Stimulated activated CD8-positive, alpha-beta memory T cell treated with anti-CD3 and anti-CD28 coated beads, Interleukin-2, amount 100 ng/mL, for 48 hours (primary cell): ENCODE data around the gene COL6A1.

Source experiments
- DNase-seq, 2 donors: peaks; one replicate each; pipeline ENCODE4 v3.0.0-alpha.2; 2020; ENCODE audit warnings: low read depth in 2 of 2

The COL6A1 gene

DNA sequence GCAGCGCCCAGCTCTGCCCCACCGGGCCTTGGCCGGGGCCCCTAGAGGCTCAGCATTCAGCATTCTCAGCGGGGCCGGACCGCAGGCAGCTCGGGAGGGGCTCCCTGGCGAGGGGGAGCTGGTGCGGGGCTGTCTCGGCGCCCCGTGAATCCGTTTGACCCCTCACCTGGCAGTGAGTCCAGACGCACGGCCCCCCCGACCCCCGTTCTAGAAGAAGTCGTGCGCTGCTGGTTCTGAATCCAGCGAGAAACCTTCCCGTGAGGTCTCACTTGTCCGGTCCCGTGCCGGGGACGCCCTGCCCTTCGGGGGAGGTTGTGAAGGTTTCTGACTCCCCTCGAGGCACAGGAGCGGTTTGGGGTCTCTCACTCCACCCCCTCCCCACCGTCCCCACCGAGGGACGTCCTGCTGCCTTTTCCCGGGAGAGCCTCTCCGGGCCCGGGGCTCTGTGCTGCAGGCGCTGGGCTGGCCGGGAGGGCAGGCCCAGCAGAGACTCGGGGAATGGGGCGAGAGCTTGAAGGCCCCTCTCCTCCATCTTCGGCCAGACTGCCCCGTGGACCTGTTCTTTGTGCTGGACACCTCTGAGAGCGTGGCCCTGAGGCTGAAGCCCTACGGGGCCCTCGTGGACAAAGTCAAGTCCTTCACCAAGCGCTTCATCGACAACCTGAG, 655 bp downstream of the COL6A1 start:
- DNase-seq: no peak

DNA sequence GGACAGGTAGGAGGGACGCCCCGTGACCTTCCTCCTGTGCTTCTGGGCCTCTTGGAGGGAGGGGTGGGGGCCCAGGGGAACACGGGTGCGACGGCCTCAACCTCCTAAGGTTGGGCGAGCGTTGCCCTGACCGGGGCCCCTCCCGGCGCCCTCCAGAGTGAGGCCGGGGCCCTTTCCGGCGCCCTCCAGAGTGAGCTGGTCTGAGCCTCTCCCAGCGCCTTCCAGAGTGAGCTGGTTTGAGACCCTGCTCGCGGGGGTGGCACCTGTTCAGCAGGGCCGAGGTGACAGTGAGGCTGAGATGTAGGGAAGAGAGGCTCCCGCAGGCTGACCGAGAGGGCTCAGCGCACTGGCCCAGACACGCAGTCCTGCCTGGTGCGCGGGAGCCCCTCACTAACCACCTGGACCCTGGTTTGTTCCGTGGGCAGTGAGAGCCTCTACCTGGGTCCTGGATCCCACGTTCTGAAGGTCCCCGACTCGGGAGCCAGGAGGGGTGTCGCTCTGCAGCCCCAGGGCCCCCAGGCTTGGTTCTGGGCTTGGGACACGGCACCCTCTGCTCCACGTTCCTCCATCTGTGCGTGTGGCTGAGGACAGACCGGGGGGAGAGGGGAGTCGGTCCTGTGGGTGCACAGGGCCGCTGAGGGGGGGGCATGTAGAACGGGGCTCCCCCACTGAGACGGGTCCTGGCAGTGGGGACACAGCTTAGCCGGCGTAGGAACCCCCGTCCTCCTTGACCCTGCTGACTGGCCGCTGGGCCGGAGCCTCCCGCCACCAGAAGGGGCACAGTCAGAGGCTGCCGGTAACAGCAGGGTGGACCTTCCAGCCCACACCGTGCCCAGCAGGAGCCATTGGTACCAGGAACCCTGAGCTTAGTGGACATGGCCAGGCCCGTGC, 1.4 kb downstream of the COL6A1 start:
- no peak for DNase-seq

DNA sequence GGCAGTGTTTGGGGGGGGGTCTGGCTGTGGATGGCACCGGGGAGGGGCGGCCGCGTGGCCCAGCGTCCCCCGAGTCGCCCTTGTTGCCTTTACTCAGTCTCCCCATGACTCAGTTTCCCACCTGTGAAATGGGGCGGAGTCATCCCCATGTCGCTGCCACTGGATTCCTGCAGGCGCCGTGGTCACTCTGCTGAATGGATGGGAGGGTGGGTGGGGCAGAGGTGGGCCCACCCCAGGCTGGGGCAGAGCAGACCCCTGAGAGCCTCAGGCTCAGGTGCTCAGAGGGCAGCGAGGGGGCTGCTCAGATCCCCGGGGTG, 2.0 kb downstream of the COL6A1 start:
- no peak for DNase-seq

DNA sequence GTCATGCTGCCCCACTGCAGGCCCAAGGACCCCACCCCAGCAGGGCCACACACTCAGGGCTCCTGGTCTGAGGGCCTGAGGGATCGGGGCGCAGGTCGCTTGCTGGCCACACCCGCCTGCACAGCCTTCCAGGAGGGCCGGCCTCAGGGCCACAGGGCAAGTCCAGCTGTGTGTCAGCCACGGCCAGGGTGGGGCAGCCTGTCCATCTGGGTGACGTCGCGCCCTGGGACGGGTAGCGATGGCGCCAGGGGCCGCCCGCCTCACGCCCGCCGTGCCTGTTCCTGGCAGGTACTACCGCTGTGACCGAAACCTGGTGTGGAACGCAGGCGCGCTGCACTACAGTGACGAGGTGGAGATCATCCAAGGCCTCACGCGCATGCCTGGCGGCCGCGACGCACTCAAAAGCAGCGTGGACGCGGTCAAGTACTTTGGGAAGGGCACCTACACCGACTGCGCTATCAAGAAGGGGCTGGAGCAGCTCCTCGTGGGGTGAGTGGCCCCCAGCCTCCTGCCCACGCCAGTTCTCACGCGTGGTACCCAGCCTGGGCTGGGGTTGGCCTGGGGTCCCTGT, 2.5 kb downstream of the COL6A1 start:
- DNase-seq: no peak

DNA sequence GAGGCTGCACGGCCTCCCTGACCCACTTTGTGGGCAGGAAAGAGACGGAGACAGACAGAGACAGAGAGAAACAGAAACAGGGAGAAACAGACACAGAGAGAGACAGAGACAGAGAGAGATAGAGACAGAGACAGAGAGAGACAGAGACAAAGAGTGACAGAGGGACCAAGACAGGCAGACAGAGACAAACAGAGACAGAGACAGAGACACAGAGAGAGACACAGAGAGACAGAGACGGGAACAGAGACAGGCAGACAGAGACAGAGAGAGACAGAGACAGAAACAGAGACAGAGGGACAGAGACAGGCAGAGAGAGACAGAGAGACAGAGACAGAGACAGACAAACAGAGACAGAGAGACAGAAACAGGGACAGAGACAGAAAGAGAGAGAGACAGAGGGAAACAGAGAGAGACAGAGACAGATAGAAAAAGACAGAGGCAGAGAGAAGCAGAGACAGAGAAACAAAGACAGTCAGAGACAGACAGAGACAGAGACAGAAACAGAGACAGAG, 3.1 kb downstream of the COL6A1 start:
- DNase-seq: no peak

DNA sequence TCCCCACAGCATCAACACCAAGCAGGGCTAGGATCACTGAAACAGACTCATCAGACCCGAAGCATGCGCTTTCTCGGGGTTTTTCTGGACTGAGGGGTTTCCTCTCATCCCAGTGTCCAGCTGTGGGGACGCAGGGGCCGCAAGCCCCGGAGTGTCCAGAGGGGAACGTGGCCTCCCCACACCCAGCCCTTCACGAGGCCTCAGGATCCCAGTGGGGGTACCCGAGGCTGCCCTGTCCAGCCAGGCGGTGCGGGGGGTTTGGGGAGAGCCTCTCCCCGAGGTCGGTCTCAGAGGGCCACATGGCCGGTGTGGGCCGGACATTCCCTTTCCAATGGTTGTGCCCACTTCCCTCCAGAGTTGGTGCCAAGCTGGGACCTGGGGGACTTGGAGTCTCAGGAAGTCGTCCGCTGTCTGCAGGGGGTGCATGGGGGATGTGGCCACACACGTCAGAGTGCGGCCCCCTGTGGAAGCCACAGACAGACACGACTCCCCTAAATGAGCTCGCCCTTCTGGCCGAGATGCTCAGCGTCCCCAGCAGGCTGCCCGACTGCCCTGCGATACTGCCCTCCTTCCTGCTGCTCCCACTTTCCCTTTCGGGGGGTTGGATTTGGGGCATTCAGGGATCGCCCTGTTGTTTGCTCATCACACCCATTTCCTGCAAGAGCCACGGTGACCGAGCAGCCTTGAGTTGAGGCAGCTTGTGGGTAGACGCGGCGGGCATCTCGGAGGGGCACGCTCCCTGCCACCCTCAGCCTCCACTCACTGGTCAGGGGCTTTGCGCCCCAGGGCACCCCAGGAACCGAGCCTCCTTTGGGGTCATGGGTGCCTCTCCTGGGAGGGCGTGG, 4.1 kb downstream of the COL6A1 start:
- no peak for DNase-seq

DNA sequence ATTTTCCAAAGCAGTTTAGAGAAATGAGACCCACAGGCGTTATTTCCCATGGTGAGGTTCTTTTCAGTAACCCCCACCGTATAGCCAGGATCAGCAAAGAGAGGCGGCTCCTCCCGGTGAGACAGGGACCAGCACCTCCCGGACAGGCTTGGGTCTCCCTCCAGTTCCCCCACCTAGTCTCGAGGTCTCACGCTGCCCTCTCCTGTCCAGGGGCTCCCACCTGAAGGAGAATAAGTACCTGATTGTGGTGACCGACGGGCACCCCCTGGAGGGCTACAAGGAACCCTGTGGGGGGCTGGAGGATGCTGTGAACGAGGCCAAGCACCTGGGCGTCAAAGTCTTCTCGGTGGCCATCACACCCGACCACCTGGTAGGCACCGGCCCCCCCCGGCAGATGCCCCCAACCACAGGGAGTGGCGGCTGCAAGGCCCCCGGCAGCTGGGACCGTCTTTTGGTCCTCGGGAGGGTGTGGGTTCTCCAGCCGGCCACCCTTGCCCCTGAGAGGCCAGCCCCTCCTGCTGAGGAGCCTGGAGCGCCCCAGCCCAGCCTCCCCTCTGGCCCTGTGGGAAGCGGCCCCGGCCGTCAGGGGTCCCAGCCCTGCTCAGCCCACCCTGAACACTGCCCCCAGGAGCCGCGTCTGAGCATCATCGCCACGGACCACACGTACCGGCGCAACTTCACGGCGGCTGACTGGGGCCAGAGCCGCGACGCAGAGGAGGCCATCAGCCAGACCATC, 4.9 kb downstream of the COL6A1 start:
- DNase-seq: no peak

DNA sequence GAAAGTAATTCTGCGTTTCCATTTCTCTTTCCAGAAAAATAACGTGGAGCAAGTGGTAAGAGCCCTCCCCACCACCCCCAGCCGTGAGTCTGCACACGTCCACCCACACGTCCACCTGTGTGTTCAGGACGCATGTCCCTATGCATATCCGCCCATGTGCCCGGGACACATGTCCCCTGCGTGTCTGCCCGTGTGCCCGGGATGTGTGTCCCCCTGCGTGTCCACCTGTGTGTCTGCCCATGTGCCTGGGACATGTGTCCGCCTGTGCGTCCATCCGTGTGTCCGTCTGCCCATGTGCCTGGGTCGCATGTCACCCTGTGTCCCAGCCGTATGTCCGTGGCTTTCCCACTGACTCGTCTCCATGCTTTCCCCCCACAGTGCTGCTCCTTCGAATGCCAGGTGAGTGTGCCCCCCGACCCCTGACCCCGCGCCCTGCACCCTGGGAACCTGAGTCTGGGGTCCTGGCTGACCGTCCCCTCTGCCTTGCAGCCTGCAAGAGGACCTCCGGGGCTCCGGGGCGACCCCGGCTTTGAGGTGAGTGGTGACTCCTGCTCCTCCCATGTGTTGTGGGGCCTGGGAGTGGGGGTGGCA, 5.6 kb downstream of the COL6A1 start:
- DNase-seq: no peak

DNA sequence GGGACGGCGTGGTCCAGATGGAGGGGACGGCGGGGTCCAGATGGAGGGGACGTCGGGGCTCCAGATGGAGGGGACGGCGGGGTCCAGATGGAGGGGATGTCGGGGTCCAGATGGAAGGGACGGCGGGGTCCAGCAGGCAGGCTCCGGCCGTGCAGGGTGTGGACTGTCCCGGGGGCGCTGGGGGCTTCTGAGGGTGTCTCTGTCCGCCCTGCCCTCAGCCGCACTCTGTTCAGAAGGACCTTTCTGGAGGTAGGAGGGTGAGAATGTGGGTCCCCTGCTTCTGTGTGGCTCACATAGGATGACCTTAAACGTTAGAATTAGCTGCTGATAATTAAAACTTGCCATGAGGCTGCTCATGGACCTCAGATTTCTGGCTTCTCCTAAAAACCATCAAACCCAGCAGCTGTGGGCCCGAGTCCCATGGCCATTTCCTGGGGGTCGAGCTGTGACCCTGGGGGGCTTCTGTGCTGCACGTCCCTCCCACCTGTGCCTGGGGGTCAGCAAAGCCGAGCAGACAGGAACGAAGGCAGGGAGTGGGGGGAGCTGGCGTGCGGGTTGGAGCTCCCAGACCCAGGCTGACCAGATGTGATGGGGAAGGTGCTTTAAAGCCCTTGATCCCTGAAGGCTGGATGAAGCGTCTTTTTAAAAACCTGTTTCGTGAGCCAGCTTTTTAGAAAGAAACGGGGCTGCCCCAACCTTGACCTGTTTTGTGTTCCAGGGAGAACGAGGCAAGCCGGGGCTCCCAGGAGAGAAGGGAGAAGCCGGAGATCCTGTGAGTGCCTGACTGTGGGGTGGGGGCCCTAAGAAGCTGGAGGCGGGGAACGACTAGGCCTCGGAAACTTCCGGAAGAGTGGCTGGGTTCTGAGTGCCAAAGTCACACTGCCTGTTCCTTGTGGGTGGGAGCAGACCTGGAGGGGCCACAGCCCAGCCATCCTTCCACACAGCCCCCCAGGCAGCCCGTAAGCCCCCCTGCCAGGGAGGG, 7.1 kb downstream of the COL6A1 start:
- no peak for DNase-seq

DNA sequence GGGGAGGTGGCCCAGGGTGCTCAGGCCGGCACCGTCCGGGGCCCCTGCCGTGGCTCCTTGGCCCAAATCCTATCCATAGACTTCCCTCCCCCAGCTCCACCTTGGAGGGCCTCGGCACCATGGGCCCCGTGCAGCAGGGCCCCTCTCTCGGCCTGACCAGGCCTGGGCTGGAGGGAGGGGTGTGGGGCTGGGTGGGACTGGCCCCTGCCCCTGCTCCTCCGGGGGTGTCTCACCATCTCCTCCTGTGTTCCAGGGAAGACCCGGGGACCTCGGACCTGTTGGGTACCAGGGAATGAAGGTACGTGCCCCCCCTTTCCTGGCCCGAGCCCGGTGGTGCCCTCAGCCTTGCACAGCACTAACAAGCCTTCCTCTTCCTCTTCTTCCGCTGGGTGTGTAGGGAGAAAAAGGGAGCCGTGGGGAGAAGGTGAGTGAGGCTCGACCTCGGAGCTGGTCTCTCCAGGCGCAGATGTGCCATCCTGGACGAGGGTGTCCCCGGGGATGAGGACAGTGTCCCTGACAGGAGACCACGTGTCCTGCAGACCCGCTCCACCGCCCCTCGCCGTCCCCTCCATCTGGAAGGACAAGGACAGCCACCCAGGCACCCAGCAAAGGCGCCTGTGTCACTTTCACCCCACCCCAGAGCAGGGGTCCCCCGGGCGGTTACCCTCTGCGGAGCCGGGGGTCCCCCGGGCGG, 7.9 kb downstream of the COL6A1 start:
- no peak for DNase-seq

DNA sequence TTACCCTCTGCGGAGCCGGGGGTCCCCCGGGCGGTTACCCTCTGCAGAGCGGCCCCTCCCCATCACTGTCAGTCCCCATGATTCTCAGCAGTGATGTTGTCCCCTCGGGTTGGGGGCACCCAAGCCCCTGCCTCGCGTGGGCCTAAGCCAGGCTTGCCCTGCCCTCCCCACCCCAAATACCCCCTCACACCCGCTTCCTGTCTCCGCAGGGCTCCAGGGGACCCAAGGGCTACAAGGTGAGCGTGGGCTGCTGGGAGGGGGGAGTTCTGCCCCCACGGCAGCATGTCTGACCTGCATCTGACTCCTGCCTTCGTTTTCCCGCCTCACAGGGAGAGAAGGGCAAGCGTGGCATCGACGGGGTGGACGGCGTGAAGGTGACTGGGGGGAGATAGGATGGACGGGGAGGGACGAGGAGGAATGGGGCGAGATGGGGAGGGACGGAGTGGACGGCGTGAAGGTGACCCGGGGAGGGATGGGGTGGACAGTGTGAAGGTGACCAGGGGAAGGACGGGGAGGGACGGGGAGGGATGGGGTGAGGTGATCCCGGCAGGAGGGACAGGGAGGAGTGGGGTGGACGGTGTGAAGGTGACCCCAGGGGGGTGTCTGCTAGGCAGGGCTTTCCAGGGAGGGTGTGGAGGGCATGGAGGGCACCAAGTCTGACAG, 8.6 kb downstream of the COL6A1 start:
- no peak for DNase-seq

DNA sequence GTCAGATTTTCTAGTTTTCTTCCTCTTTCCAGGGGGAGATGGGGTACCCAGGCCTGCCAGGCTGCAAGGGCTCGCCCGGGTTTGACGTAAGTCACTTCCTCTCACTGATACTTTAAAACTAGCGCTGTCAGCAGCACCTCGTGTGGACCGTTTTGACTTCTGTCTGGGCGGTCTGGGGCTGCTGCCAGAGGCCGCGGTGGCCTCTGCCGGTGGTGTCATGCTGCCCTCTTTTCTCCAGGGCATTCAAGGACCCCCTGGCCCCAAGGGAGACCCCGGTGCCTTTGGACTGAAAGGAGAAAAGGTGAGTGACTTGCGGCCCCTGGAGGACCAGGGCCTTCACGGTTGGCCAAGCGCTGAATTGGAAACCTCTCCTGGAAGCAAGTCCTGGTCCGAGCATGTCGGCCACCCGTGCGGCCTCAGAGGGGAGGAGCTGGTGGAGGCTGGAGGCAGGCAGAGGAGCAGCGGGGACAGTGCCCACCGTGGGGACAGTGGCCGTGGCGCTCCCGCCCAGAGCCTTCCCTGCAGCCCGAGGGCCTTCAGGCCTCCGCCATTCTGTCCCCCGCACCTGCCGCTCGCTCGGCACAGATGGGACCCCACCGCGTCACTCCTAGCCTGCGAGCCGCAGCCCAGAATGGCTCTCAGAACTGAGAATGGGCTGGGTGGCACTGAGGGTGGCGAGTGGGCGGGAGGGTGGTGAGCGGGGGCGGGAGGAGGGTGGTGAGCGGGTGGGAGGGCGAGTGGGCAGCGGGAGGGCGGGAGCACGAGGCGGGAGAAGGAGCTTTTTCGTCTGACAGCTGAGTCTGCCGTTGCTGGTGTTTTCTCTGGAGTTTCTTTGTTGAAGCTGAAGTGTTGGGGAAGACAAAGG, 9.4 kb downstream of the COL6A1 start:
- no peak for DNase-seq

DNA sequence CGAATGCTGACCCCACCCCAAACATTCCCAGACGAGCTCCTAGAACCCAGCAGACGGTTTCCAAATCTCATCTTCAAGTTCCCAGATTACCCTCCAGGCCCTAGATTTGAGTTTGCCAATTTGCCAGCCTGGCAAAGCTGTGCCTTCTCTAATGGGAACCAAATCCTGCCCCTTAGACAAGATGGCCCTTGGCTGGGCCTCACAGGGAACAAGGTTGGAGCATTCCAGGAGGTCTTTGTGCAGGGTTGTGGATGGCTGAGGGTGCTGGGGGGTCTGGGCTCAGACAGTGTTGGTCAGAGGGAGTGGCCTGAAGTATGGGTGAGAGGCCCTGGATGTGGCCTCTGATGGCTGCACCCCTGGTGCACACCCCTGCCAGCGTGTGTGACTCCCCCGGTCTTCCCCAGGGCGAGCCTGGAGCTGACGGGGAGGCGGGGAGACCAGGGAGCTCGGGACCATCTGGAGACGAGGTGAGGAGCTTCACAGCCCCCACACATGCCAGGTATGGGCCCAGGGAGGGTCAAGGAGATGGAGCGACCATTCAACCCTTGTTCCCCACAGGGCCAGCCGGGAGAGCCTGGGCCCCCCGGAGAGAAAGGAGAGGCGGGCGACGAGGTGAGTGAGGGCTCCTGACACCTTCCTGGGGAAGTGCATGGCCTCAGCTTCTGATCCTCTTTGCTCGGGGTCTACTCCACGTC, 10.2 kb downstream of the COL6A1 start:
- DNase-seq: no peak

DNA sequence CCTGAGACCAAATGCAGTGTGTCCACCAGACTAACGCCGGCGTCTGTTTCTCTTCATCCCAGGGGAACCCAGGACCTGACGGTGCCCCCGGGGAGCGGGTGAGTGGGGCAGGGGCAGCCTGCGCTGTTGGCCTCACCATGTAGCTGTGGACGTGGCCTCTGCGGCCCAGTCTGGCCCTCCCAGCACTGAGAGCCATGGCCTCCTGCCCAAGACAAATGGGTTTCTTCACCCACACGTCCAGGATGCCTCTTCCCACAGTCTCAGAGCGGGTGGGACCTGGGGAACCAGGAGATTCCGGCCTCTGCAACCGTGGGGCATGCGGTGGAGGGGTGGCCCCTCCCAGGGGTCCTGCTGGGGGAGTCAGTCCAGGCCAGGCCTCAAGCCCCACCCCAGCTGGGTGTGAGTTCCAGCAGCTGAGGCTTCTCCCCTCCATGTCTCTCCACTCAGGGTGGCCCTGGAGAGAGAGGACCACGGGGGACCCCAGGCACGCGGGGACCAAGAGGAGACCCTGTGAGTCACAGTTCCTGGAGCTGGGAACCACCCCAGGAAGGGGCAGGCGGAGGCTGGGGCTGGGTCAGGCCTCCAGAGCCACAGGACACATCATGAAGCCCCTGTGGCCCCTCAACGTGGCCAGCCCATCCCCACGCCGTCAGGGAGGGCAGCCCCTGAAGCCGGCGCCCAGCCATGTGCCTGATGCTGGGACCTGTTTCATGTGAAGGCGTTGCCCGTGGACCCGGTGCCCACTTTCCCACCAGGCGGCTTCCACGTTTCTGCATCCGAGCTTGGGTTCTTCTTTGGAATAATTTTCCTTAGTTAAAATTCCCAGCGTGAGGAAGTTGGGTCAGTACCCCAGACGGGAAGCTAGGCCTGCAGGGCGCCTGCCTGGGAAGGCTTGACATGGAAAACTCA, 11.0 kb downstream of the COL6A1 start:
- no peak for DNase-seq

DNA sequence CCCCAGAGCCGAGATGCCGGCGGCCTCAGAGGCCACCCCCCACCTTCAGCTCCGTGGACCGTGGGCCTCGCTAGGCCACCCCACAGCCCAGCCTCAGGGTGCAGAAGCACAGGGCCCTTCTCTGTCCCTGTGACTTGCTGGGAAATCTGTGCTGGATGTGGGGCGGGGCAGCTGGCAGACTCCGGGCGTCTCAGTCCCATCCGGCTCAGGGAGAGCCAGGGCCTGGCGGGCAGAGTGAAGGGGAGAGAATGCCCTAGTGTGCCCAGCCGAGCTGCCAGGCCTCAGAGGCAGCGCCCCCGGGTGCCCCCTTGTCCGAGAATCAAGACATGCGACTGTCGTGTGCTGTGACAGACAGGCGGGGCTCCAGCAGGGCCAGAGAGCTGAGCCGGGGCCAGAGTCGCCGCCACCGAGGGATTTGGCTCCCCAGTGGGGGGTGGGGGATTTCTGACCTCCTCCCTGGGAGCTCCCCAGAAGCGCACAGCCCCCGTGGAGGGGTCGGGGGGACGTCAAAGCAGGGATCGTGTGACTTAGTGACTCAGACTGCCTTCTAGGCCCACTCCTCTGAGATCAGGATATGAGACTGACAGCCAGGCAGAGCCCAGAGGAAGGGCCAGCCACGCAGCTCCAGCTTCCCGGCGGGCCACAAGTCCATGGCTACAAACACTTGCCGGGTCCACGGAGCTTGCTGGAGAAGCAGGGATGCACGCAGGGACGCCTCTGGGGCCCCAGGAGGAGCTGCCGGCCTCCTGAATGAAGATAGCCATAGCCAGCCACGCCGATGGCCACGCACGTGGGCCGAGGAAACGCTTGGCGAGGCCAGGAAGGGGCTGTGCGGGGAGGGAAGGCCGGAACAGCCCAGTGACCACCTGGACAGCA, 11.9 kb downstream of the COL6A1 start:
- no peak for DNase-seq
